OCI-M2 (cell line): ENCODE results near the gene GPR151.
"Not testable (repeated sequence)": the region's sequence is repeated elsewhere in the genome, so short reads cannot be mapped to it uniquely, and the experiment has no call there.

Experiments used
- DNase-seq: peaks from one replicate; lab custom pipeline; 2025; ENCODE audit not compliant: unreplicated experiment; lab: John Stamatoyannopoulos, UW

The GPR151 gene

DNA sequence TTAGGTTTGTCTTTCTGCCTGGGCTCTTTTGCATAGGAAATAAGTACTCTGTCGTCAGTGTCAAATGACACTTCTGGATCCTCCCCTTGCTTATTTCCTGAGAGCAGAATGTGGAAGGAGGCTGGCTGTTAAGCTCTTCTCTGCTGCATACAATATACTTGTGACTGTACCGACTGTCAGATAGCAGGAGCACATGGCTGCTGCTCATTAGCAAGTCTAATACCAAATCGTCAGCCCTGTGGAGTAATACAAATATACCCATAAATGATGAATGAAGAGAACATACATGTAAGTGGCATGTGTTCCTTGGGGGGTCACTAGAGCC is at the start of gene GPR151:
GPR151 (minus strand) TSS at position 40 of the 325 bp plus-strand sequence. CDS start 77 bp downstream, outside the sequence.
- no peak for DNase-seq

DNA sequence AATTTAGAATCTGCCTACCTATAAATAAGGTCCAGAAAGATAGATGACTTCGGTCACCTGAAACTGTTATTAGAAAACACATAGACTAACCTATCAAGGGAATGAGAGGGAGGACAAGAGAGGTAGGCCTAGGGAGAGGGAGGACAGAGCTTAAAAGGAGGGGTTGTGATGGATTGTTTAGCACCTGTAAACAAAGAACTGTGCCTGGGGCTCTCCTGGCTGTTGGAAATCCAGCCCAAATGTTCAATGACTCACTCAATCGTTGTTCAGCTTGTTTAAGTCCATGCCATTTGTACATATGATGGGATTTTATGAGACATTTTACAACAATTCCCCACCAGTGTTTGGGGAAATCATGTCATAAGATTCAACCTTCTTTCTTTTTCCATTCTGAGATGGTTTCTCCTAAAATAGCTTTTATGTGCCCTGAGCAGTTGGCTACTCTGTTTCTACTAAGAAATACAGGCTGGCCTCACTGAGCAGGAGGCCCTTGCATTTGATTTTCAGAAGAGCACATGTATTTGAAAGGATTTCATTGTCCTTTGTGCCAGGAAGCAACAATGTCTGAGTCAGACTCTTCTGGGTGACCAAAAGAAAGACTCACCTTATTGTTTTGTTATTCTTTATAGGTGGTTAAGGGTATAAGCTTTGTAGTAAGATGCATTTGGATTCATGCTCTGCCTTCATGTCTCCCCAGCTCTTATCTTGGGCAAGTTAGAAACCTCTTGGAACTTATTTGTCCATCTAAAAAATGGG is 48.2 kb upstream of the GPR151 start:
- DNase-seq, result no peak

DNA sequence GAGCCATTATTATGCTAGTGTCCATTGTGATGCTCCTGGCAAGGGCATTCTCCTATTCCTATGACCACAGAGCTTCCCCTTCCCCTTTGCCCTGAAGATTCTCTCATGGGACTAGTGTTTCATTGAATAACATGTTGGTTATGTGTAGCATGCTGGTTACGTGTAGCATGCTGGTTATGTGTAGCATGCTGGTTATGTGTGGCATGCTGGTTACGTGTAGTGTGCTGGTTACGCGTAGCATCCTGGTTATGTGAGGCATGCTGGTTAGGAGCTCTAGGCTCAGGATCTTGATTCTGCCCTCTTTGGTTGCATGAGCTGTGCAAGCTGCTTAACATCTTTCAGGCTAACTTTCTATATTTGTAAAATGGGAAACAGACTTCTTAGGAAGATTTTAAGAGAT is 46.5 kb upstream of the GPR151 start:
- no peak for DNase-seq

DNA sequence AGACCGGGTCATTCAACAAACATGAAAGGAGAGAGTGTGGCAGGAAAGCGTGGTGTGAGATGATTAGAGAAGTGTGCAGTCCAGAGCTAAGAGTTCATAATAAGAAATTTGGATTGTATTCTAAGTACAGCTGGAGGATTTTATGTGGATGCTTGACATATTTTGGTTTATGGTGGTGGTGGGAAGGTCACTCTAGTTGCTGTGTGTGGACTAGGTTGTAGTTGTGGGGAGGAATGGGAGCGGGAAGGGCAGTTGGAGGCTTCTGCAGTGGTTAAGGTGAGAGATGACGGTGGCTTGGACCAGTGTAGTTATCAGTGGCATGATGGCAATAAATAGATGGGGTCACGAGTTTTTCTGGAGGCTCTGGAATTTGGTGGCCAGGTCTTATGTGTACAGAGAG is 45.7 kb upstream of the GPR151 start:
- no peak for DNase-seq

DNA sequence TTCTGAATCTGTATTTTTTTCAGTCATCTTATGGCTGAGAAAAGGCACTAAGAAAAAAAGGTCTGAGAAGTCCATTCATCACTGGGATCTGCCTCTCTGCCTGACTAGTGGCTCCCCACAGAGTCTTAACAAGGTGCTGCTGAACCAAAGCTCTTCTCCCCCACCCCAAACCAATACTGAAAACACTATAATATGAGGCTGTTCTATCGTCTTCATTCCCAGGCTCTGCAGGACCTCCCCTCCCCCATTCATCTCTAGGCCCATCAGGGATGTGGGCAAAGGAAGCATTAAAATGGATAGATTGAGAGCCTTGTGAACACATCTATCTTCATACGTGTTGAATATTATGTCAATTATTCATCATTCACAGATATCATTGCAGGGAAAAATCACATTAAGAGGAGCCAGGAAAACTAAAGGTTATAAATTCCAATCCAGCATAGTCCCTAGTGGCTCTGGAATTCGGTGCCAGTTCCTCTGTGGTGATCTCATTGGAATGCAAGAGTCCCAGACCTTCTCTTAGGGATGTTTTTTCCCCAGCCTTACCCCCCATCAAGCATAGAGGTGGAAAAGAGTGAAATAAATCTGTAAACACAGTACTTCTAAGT is 44.3 kb upstream of the GPR151 start:
- no peak for DNase-seq

GRCh38 chr5:146556884-146557283 is 40.9 kb upstream of the GPR151 start:
- DNase-seq, result not testable (repeated sequence)

DNA sequence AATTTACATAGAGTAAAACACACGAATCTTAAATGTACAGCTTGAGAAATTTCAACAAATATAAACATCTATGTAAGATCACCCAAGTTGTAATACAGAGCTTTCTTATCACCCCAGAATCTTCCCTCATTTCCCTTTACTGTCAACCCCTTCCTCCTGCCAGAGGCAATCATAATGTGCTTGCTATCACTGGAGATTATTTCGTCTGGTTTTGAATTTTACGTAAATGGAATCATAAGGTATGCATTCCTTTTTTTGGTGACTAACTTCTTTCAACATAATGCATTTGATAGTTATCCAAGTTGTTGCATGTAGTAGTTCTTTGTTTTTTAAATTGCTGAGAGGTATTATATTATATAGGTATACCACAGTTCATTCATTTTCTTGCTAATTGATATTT is 37.5 kb upstream of the GPR151 start:
- no peak for DNase-seq

GRCh38 chr5:146549615-146550014 is 33.6 kb upstream of the GPR151 start:
- no peak for DNase-seq

DNA sequence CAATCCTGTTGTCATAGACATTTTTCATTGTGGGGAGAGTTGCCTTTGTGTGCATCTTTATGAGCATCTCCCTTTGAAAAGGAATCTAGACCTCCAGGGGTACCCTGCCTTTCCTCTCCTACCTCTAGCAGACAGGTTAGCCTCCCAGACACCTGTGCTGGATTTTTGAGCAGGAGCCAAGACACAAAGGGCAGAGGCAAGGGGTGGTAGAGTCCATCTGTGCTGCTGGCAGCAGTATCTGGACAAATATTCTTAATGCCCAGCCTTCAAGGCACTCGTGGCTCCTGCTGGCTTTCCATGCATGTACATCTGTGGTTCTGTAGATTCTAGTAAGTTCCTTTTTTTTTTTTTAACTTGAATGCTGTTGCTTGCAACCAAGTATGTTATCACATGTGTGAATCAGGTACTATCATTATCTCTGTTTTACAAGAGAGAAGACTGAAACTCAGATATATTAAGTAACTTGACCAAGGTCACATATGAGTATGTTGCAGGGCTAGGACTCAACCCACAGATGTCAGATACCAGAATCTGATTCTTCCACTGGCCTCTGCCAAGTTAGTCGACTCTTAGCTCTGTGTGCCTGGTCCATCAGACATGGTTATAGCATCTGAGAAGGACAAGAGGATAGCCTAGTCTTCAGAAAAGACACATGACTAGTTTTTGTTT is 32.9 kb upstream of the GPR151 start:
- no peak for DNase-seq

- DNase-seq, result no peak
These were observed 28.2 kb upstream of the GPR151 start for GRCh38 chr5:146544232-146544631.

GRCh38 chr5:146541958-146542849 is 26.2 kb upstream of the GPR151 start:
- DNase-seq, result no peak

- no peak for DNase-seq
These were observed 24.4 kb upstream of the GPR151 start for GRCh38 chr5:146540414-146540813.

- DNase-seq, result no peak
These were observed 24.0 kb upstream of the GPR151 start for GRCh38 chr5:146539973-146540372.

GRCh38 chr5:146538432-146538831 is 22.4 kb upstream of the GPR151 start:
- no peak for DNase-seq

- DNase-seq, result no peak
These were observed 17.9 kb upstream of the GPR151 start for GRCh38 chr5:146533882-146534281.

GRCh38 chr5:146533260-146533857 is 17.4 kb upstream of the GPR151 start:
- DNase-seq, result no peak

- no peak for DNase-seq
These were observed 14.0 kb upstream of the GPR151 start for GRCh38 chr5:146529984-146530383.

DNA sequence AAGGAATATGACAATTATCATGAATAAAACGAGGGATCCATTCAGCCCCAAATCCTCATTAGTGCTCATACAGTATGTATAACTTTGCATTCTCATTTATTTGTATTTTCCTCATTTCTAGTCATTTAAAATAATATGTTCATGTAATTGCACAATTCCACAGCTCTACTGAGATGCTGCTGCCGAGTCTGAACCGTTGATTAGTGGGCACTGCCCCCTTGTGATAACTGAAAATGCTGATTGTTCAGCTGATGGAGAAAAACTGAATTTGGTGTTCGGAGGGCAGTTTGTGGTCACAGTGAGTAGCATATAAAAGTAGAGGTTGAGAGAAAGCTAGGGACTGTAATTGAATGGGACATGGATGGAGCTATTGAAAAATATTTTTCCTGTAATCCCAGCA is 12.2 kb upstream of the GPR151 start:
- no peak for DNase-seq

DNA sequence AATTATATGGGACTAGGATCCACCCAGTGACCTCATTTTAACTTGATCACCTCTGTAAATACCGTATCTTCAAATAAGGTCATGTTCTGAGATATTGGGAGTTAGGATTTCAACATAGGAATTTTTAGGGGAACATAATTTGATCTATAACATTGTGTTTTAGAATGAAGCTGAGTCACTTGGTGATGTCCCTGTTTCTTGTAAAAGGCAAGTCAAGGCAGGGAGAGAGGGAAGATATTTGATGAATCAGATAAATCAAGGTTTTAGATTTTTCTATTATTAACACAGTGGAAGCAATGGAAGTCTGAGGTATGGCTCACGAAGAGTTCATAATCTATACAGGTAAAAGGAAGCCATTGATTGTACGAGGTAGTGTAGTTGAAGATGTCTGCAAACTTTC is 11.8 kb upstream of the GPR151 start:
- DNase-seq, result no peak

DNA sequence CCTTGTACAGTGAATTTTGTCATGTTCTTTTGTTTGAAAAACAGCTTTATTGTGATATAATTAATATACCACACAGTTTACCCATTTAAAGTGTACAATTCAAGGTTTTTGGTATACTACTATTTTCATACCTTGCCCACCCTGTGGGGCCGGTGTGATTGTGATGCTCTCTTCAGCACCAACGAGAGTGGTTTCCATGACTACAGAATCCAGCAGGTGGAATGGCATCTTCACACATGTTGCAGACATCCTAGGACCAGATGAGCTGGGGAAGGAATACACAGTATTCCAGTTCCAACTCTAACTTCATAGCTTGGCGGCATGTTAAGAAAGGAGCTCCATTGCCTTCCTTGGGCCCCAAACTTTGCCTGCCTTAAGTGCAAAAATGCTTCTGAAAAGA is 7.7 kb upstream of the GPR151 start:
- no peak for DNase-seq
